HL-60 (cell line): ENCODE results near the gene SPINK8.

Experiments
- DNase-seq, 2 experiments: peaks; one replicate each; pipeline ENCODE4 v3.0.0-alpha.2; 2010 to 2020; ENCODE audit warnings: low read depth in 1 of 2, low spot score in 1 of 2
- H3K27ac ChIP-seq: fragments of 250-450 bp; sonication (Bioruptor Pico); replicated peaks from 2 replicates; pipeline ENCODE4 v1.5.1; 2020; ENCODE audit warnings: mild to moderate bottlenecking, moderate library complexity
- H3K27me3 ChIP-seq: fragments of 250-450 bp; sonication (Bioruptor Pico); 2 replicates; pipeline ENCODE4 v1.5.1; 2021; ENCODE audit warnings: mild to moderate bottlenecking, moderate library complexity; ENCODE audit not compliant: insufficient read depth, poor library complexity, severe bottlenecking
- H3K4me3 ChIP-seq: replicated peaks from 2 replicates; pipeline ENCODE4 v1.5.1; 2011; ENCODE audit warnings: mild to moderate bottlenecking, control low read depth, low read length; ENCODE audit not compliant: insufficient read depth
- CTCF ChIP-seq: IDR thresholded peaks from one replicate; pipeline ENCODE4 v1.5.1; 2011; ENCODE audit warnings: low read length, control low read depth, inconsistent platforms; ENCODE audit not compliant: insufficient read depth
- GABPA ChIP-seq: IDR thresholded peaks from 2 replicates; pipeline ENCODE4 v1.6.1; 2012; ENCODE audit warnings: low read depth
- POLR2AphosphoS5 ChIP-seq: IDR thresholded peaks from 2 replicates; pipeline ENCODE4 v1.6.1; 2012; ENCODE audit warnings: low read depth
- REST ChIP-seq: IDR thresholded peaks from 2 replicates; pipeline ENCODE4 v1.6.1; 2012; ENCODE audit warnings: low read depth; ENCODE audit not compliant: insufficient replicate concordance
- SPI1 ChIP-seq: IDR thresholded peaks from 2 replicates; pipeline ENCODE4 v1.6.1; 2012; ENCODE audit warnings: low read depth, mild to moderate bottlenecking, borderline replicate concordance

The SPINK8 gene

GRCh38 chr3:48364840-48365239, 31.4 kb upstream of the SPINK8 start:
- Histone ChIP-seq H3K4me3 (no peak overlapping the region), H3K27ac (no peak overlapping the region), H3K27me3 (no peaks in the 10 kb centered on the region)
- DNase-seq: no peak
- TF ChIP-seq POLR2AphosphoS5: no peak
- no peak for TF ChIP-seq GABPA
- no peak for TF ChIP-seq REST
- no peak for TF ChIP-seq CTCF
- no peak for TF ChIP-seq SPI1

GRCh38 chr3:48361928-48362327, 28.5 kb upstream of the SPINK8 start:
- TF ChIP-seq POLR2AphosphoS5 (no peak), CTCF (no peak), REST (no peak), GABPA (no peak), SPI1 (no peak)
- DNase-seq: no peak
- Histone ChIP-seq H3K4me3 (no peak overlapping the region), H3K27me3 (no peaks in the 10 kb centered on the region), H3K27ac (no peak overlapping the region)

- TF ChIP-seq SPI1 (no peak), GABPA (no peak), CTCF (no peak), POLR2AphosphoS5 (no peak), REST (no peak)
- DNase-seq: no peak
Observed at GRCh38 chr3:48356419-48356818, 23.0 kb upstream of the SPINK8 start.

More at GRCh38 chr3:48356419-48356818, 23.0 kb upstream of the SPINK8 start:
- no peak overlapping the region for H3K4me3 ChIP-seq
- H3K27me3 ChIP-seq: no peaks in the 10 kb centered on the region
- no peak overlapping the region for H3K27ac ChIP-seq
